HL-60/S4 treated with phorbol 12-myristate 13-acetate at 8.2 ng/mL for 4 days and 3 days (cell line): ENCODE measurements around the gene UBN1.

Source experiments
- in situ Hi-C: fragments of 300-500 bp; cut with MboI; formaldehyde crosslinking; loops from 2 replicates; pipeline ENCODE4 v1.15.0; 2022; ENCODE audit warnings: low sequenced_read_pairs

Gene UBN1

DNA sequence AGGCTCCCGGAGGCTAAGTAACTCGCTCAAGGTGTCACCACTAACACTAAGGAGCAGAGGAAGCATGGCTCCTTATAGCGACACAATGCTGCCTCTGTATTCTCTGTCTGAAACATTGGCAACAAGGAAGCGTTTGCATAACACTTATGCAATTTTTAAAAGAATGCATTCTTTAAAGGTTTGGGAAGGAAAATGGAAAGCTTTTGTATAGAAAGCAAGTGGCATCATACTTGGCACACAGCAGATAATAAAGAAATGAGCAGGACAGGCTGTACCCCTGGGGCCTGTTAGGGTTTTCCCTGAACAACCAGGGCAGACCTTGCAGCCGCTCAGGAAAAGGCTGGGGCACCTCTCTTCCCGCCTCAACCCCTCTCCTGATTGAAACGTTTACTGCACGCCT lies 52.8 kb downstream of the UBN1 start:
- in situ Hi-C loops, result no loop called here

DNA sequence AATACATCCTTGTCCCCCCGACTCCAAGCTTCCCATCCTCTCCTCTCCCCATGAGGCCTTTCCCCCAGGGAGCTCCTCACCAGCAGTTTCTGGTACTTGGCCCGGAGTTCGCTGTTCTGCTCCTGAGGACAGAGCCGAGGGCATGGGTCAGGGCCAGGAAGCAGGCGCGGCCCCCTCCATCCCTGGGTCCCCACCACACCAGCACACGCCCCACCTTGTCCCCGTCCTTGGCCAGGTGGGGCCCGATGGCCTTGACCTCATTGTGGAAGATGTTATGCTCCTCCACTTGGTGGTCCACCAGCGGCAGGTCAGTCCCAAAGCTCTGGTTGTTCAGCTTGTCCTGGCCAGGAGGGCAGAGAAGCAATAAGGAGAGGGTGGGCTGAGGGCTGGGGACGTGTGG lies 53.5 kb downstream of the UBN1 start:
- in situ Hi-C loops, result no loop called here

DNA sequence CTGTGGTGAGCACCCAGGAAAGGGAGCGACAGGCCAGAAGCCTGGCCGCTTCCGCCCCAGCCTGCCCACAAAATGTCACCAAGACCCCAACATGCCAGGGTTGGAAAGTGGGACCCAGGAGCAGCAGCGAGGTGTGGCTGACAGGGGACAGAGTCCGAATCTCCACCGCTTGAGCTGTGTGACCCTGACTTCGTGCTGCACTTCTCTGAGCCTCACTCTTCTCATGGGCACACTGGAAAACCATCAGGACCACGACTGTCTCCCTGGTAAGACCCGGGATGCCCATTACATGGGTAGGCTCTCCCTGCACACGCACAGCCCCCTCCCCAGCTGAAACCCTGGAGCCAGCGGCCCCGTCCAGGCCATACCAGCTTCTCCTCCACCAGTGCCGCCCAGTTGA lies 54.8 kb downstream of the UBN1 start:
- in situ Hi-C loops, result no loop called here

DNA sequence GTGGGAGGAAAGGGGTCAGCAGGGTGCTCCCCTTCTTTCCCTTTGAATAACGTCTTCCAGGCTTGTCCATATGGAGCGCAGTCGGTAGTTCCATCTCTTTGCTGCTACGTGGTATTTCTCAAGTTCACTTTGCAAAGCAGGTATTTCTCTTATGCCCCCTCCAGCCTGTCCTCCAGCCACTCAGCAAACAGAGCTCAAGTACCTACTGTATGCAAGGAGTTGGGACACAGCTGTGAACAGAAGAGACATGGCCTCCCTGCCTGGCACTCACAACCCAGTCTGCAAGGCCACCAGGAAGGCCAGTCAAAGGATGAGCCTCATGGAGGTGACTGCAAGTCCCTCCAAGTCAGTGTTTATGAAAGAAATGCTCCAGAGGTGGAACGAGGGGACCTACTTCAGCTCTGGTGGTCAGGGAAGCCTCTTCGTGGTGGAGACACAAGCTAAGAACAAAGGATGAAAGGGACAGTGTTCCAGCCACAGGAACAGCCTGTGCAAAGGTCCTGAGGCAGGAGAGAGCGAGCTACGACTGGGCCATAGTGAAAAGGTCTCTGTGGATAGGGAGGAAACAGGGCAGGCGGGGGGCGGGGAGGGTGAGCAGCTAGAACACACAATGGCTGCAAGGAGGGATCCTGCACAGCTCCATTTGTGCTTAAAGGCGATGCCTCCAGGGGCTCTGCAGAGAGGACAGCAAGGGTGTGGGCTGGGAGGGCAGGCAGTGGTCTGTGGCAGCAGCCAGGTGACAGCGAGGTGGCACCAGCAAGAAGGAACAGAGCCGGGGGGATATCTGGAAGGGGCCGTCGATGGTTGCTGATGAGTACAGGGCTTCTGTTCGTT lies 57.0 kb downstream of the UBN1 start:
- in situ Hi-C loops, result no loop called here

- in situ Hi-C loops, result no loop called here
These were observed 57.8 kb downstream of the UBN1 start for GRCh38 chr16:4904942-4905615.

GRCh38 chr16:4908854-4909401 lies 61.6 kb downstream of the UBN1 start:
- in situ Hi-C loops, result no loop called here

GRCh38 chr16:4909825-4910224 lies 62.5 kb downstream of the UBN1 start:
- in situ Hi-C loops, result no loop called here

- in situ Hi-C loops, result no loop called here
These were observed 63.5 kb downstream of the UBN1 start for GRCh38 chr16:4910828-4911227.

DNA sequence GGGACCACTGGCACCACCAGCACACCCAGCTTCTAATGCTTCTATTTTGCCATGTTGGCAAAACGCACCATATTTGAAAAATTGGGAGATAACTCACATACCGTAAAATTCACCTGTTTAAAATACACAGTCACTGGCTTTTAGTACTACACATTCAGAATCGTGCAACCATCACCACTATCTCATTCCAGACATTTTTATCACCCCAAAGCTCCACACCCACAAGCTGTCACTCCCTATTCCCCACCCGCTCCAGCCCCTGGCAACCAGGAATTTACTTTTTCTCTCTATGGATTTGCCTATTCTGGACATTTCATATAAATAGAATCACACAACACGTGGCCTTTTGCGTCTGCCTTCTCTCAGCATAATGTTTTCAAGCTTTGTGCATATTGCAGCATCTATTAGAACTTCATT lies 64.7 kb downstream of the UBN1 start:
- in situ Hi-C loops, result no loop called here

DNA sequence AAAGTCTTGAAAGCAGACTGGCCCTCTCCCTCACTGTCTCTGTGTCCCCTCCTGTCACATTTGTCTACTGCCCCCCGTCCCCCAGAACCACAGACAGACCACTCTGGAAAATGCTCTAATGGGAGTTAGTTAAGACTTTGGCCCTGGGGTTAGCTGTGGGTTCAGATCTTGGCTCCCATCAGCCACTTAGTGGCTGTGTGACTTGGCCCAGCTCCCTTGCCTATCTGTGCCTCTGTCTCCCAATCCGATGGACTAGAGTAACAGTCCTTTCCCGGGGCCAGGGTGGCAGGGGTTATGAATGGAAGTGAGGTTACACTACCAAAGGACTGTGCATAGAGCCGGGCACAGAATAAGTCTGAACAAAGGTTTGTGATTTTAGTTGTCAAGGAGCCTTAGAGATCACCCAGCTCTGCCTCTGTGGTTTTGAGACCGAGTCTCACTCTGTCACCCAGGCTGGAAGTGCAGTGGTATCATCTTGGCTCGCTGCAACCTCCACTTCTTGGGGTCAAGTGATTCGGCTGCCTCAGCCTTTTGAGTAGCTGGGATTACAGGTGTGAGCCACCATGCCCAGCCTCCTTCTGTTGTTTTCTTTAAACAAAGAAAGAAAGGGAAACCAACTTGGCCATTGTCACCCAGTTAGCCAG lies 66.0 kb downstream of the UBN1 start:
- in situ Hi-C loops, result no loop called here

DNA sequence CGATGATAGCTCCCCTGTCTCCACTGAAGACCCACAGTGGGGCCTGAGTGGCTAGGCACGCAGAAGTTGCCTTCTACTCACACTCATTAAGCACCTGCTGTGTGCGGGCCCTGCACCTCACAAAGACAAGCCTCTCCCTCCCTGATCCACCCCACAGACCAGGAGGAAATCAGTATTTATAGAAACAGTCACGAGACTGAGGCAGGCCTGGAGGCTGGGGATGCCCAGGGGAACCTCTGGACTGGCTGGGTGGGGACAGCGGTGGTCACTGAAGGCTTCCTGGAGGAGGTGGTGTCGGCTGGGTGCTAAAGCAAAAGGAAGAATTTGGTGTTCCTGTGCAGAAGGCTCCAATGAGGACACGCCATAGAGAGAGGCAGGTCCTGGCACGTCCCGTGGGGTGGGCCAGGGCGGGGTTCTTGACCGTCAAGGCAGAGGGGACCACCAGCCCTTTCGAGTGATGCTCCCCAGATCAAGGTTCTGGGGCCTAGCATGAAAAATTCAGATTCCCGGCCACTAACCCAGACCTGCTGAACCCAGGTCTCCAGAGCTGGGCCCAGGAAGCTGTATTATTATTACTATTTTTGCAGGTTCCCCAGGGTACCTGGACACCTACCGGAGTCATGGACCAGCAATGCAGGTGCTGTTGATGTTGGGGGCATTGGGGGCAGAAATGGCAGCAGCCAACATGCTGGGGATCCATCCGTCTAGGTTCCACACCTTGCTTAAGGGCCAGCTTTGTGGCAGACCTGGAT lies 66.7 kb downstream of the UBN1 start:
- in situ Hi-C loops, result no loop called here

DNA sequence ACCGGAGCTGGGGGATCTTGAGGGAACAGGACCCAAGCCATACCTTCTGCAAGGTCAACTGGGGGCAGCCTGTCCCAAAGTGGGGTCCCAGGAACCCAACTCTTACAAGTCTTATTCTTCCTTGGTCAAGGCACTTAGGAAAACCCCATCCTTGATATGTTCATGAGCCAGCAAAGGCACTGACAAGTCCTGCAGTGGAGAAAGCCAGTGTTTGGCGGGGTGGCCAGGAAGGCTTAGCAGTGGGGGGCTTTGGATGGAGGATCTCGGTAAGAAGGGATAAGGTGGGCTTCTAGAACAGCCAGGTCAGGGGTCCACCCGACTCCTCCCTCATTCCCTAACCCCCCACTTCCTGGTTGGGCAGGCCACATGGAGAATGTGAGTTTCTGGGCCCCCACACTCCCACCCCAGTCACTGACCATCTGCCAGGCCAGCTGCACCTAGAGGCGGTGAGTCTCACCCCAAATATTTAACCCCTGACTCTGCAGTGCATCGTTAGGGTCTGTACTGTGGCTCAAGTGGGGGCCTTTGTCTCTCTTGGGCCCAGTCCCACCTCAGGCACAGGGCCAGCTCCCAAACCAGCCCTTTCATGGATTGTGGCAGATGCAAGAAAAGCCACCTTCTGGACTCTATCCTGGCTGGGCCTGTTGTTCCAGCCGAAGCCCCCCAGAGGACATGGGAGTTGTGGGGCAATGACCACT lies 67.4 kb downstream of the UBN1 start:
- in situ Hi-C loops, result no loop called here

DNA sequence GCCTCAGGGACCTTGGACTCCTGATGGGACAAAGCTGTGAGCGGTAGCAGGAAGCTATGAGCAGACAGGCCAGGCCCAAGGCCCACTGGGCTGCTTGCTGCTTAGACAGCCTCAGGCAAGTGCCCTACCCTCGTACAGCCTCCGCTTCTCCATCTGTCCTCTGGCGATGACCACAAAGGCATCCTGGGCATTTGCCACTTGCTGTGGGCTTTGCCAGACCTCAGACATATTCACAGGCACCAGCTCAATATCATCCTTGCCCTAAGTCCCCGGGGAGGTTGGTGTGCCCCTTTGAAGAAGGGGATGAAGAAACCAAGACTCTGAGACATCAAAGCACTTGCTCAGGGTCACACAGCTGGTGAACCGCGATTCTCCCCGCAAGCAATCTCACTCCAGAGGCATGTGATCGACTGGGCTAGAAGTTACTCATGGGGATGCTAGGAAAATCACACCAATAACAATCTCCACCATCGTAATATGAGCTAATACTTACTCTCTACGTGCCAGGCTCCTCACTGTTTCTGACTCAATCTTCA lies 68.0 kb downstream of the UBN1 start:
- in situ Hi-C loops, result no loop called here

DNA sequence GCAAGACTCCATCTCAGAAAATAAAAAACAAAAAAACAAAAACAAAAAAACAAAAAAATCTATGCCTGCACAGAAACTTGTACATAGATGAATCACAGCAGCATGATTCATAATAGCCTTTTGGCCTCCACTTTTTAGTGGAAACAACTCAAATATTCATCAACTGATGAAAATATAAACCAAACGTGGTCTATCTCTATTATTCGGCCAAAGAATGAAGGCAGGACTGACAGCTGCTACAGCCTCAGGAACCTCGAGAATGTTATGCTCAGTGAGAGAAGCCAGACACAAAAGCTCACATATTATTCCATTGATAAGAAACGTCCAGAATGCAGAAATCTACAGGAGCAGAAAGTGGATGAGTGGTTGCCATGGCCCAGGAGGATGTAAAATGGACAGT lies 69.8 kb downstream of the UBN1 start:
- in situ Hi-C loops, result no loop called here

DNA sequence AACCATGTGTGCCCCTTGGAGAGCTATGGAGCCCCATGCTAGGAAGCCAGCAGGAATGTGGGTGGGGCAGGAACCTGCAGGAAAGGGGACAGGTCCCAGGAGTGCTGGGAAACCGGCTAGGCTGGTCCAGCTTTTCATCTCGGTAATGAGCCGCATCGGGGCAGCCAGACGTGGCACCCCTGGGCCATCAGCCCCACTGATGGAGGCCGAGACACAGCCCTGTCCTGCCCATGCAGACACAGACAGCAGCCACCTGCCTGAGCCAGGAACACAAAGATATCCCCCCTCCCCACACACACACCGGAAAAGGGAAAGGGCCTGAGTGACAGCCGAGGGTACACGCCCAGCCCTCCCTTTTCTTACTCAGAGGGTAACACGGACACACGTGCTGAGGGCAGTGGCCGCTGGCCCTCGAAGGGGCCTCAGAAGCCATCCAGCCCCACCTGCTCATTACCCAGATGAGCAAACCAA lies 71.5 kb downstream of the UBN1 start:
- in situ Hi-C loops, result no loop called here

GRCh38 chr16:4920826-4921225 lies 73.5 kb downstream of the UBN1 start:
- in situ Hi-C loops, result no loop called here

- in situ Hi-C loops, result no loop called here
These were observed 75.6 kb downstream of the UBN1 start for GRCh38 chr16:4922721-4923342.

DNA sequence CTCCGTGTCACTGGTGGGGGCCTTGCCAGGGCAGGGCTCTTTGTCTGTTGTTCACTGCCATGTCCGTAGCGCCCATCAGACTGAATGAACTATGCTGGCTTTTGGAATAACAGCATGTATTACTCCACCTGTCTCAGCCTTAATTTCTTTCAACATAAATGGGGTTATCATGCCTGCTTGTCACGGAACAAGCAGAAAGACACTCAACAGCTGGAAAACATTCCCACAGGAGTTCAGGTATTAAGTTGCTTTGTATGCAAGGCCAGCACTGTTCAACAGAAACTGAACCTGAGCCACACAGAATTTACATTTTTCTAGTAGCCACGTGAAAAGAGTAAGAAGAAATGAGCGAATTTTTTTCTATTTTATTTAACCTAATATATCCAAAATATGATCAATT lies 76.6 kb downstream of the UBN1 start:
- in situ Hi-C loops, result no loop called here

DNA sequence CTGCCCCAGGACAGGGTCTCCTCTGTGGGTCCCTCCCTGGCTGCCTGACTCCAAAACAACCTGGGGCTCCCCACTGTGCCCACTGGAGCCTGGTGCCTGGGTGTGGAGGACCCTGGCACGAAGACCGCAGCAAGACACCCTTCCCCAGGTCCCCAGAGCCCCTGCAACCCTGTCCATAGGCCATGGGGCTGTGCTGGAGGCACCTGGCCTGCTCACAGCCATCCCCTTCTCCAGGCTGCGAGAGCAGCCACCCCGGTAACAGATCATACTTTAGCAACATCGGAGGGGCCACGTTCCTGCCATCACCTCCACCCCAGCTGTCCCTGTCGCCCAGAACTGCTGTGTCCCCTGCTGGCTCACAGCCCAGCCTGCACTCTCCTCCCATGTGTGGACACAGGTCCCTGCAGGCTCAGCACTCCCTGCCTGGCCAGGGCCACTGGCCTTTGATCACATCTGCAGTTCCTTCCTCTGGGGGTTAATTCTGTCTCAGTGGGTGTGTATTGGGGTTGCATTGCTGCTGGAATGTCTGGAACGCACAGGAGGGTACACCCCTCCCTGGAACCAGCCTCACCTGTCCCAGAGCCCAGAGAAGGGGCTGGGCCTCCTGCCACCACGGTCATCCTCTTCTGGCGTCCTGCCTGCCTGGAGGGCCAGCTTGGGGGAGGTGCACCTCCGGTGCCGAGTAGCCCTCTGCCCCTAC lies 77.5 kb downstream of the UBN1 start:
- in situ Hi-C loops, result no loop called here
